Peyer's patch (tissue), 4 donors: Measurements from ENCODE around the gene LRRK2.

Experiments used
- CTCF ChIP-seq, 6 experiments: fragments of 450-650 bp in 4 of 6; fragments of 200-600 bp in 2 of 6; sonication (generic) in 1 of 6; IDR thresholded peaks; one replicate each; pipeline ENCODE4 v1.5.1; 2017 to 2019; ENCODE audit warnings: antibody characterized with exemption in 6 of 6, mild to moderate bottlenecking in 3 of 6, moderate library complexity in 1 of 6
- POLR2A ChIP-seq, 2 donors: fragments of 450-650 bp; IDR thresholded peaks; one replicate each; pipeline ENCODE4 v1.5.1; 2017; ENCODE audit warnings: antibody characterized with exemption in 2 of 2, mild to moderate bottlenecking in 2 of 2, moderate library complexity in 2 of 2

- TF ChIP-seq CTCF (IDR thresholded peaks at IDR 0.05): no peak
- TF ChIP-seq POLR2A (IDR thresholded peaks at IDR 0.05): no peak
These were observed 117.2 kb downstream of the LRRK2 start for GRCh38 chr12:40342010-40342409.
